Gastroesophageal sphincter (tissue), 4 donors: ENCODE results near the gene LPAR5. TPM values are rescaled to one million over a fixed set of nuclear protein-coding genes. Genes with fewer than 3 reads are reported as not detected.

Experiments used
- ATAC-seq: fragments of 150-250 bp; one replicate; pipeline ENCODE4 v1.9.1; 2016; ENCODE audit warnings: mild to moderate bottlenecking, moderate library complexity
- H3K27ac ChIP-seq, 4 donors: fragments of 200-600 bp; sonication (generic) in 3 of 4; 1 replicate in 3 of 4; 2 replicates in 1 of 4; pipeline ENCODE4 v1.5.1; 2016 to 2019
- H3K27me3 ChIP-seq: fragments of 200-600 bp; sonication (generic); one replicate; pipeline ENCODE4 v1.5.1; 2019
- H3K36me3 ChIP-seq, 2 donors: fragments of 200-600 bp; sonication (generic); one replicate each; pipeline ENCODE4 v1.5.1; 2019; ENCODE audit warnings: control low read depth in 1 of 2
- H3K4me1 ChIP-seq, 3 donors: fragments of 200-600 bp; sonication (generic); 1 replicate in 2 of 3; 2 replicates in 1 of 3; pipeline ENCODE4 v1.5.1; 2016 to 2019; ENCODE audit warnings: control low read depth in 2 of 3
- H3K4me3 ChIP-seq, 2 donors: fragments of 200-600 bp; sonication (generic); one replicate each; pipeline ENCODE4 v1.5.1; 2019; ENCODE audit warnings: mild to moderate bottlenecking in 1 of 2, moderate library complexity in 1 of 2
- H3K9me3 ChIP-seq, 3 donors: fragments of 200-600 bp; sonication (generic); one replicate each; pipeline ENCODE4 v1.5.1; 2017 to 2019; ENCODE audit warnings: control low read depth in 2 of 3
- EP300 ChIP-seq: sonication (generic); formaldehyde crosslinking; IDR thresholded peaks from one replicate; pipeline ENCODE4 v1.6.1; 2017; ENCODE audit warnings: antibody characterized with exemption, mild to moderate bottlenecking
- POLR2A ChIP-seq, 2 donors: fragments of 450-650 bp; IDR thresholded peaks; one replicate each; pipeline ENCODE4 v1.6.1; 2017; ENCODE audit warnings: antibody characterized with exemption in 2 of 2, mild to moderate bottlenecking in 2 of 2, moderate library complexity in 1 of 2
- POLR2AphosphoS5 ChIP-seq: sonication (generic); formaldehyde crosslinking; IDR thresholded peaks from one replicate; pipeline ENCODE4 v1.6.1; 2017; ENCODE audit warnings: antibody characterized with exemption
- WGBS, 2 donors: methylation state at CpG; one replicate each; pipeline ENCODE4 v1.1.5; 2018; ENCODE audit warnings: low coverage in 1 of 2; 5-methylcytosine and 5-hydroxymethylcytosine counted together
- total RNA-seq, 4 donors: library from RNA; depleted of rRNA; stranded (reverse); fragments of >200 nt; gene quantifications; one replicate each; pipeline ENCODE4 v1.1.0, GENCODE V29; 2016
- TF ChIP-seq, protein P1 (sequence below), 4 experiments: fragments of 200-600 bp in 2 of 4; fragments of 450-650 bp in 2 of 4; sonication (generic) in 1 of 4; IDR thresholded peaks; one replicate each; pipeline ENCODE4 v1.5.1; 2017 to 2019; ENCODE audit warnings: antibody characterized with exemption in 4 of 4, mild to moderate bottlenecking in 2 of 4, moderate library complexity in 2 of 4

LPAR5 gene
- total RNA-seq, 4 donors from 2014 or later = 0.47 to 2.0 (median 1.2) TPM

DNA sequence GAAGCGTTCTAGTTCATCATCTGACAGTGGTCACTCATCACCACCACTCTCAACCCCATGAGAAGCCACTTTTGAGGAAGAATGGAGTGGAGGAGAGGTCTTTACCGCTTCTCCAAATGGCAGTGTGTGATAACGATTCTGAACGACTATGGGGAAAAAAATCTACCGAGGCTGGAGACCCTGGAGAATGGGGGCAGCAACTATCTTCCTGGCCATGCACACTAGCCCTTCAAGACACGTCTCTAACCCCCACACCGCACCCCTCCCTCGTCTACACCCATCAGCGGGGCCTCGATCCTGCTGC is 26.8 kb upstream of the LPAR5 start:
- ATAC-seq = no peak
- 0 to 2% methylated on average over 8 to 9 of the region's 10 CpGs for WGBS, 2 donors
- peak overlapping the region; percentile 55 to 86 (median 84) for H3K27ac ChIP-seq
- peak overlapping the region; percentile 64 to 96 for H3K4me3 ChIP-seq
- peaks cover 0 to 41% (median 7%) of the 10 kb centered on the region in 3 donors for H3K4me1 ChIP-seq
- no peaks in the 10 kb centered on the region for H3K9me3 ChIP-seq
- TF ChIP-seq POLR2A (IDR thresholded peaks at IDR 0.05) (peak in 1 of 2 donors; percentile 6), POLR2AphosphoS5 (no peak)
- no peaks in the 10 kb centered on the region for H3K27me3 ChIP-seq
- peaks cover 0 to 41% of the 10 kb centered on the region in 2 donors for H3K36me3 ChIP-seq

DNA sequence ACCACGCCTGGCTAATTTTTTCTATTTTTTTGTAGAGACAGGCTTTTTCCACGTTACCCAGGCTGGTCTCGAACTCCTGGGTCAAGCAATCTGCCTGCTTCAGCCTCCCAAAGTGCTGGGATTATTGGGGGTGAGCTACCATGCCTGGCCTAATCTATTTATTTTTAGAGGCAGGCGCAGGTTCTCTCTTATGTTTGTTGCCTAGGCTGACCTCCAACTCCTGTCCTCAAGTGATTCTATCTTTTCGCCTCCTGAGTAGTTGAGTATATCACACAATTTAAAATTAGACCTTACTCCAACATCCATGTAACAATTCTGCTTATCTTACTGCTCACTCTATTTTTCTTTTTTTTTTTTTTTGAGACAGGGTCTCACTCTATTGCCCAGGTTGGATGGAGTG is 18.2 kb upstream of the LPAR5 start:
- H3K27ac ChIP-seq = no peak overlapping the region
- H3K4me1 ChIP-seq = peaks cover 0 to 10% (median 0%) of the 10 kb centered on the region in 3 donors
- ATAC-seq = no peak
- H3K36me3 ChIP-seq = peaks cover 0 to 100% of the 10 kb centered on the region in 2 donors
- H3K9me3 ChIP-seq = no peaks in the 10 kb centered on the region
- H3K4me3 ChIP-seq = no peak overlapping the region
- no peaks in the 10 kb centered on the region for H3K27me3 ChIP-seq
- WGBS, 2 donors = 89 to 96% methylated on average over 4 to 5 of the region's 5 CpGs
- TF ChIP-seq POLR2A (IDR thresholded peaks at IDR 0.05) (no peak), POLR2AphosphoS5 (no peak), EP300 (no peak)
- TF ChIP-seq, protein P1, sequence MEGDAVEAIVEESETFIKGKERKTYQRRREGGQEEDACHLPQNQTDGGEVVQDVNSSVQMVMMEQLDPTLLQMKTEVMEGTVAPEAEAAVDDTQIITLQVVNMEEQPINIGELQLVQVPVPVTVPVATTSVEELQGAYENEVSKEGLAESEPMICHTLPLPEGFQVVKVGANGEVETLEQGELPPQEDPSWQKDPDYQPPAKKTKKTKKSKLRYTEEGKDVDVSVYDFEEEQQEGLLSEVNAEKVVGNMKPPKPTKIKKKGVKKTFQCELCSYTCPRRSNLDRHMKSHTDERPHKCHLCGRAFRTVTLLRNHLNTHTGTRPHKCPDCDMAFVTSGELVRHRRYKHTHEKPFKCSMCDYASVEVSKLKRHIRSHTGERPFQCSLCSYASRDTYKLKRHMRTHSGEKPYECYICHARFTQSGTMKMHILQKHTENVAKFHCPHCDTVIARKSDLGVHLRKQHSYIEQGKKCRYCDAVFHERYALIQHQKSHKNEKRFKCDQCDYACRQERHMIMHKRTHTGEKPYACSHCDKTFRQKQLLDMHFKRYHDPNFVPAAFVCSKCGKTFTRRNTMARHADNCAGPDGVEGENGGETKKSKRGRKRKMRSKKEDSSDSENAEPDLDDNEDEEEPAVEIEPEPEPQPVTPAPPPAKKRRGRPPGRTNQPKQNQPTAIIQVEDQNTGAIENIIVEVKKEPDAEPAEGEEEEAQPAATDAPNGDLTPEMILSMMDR (IDR thresholded peaks at IDR 0.05) = no peak

DNA sequence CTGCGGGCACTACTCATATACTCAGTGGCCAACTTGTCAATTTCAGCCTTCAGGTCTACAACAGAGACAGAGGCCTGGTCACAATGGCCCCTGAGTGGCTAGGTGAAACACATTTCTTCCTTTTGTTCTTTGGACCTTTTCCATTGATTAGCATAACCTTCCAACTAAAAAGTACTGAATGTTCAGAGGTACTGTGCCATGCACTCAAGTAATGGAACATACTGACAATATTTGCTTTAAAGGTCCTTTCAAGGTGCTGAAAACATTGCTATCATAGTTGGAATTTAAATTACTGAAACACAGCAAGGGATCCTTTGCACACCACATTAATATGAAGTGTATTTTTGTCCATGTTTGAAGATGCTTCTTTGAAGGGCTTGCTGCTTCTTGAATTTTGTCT is 17.6 kb upstream of the LPAR5 start:
- no peak for ATAC-seq
- TF ChIP-seq EP300 (no peak), POLR2A (IDR thresholded peaks at IDR 0.05) (no peak), POLR2AphosphoS5 (no peak)
- TF ChIP-seq, protein P1 (IDR thresholded peaks at IDR 0.05) = no peak
- 100% methylated on average over 1 of the region's 1 CpG for WGBS, 2 donors
- Histone ChIP-seq H3K9me3 (no peaks in the 10 kb centered on the region), H3K4me1 (peaks cover 0 to 4% (median 0%) of the 10 kb centered on the region in 3 donors), H3K4me3 (no peak overlapping the region), H3K27ac (no peak overlapping the region), H3K27me3 (no peaks in the 10 kb centered on the region), H3K36me3 (peaks cover 0 to 100% of the 10 kb centered on the region in 2 donors)

DNA sequence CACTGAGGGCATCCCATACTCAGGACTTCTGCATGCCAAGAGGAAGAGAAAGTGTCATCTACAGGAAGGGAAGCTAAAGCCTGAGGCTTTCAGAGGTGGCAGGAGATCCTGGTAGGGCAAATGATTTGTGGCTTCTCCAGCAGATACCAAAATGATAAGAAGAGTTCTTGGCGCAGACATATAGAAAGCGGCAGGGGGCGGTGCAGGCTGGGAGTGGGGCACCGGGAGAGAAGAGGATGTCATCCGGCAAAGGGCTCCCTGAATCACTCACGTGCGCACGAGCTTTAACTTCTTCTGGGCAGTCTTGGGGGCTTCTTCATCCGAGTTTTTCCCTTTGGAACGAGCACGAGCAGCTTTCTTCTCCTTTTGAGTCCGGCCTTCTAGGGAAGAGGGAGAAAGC is 16.6 kb upstream of the LPAR5 start:
- Histone ChIP-seq H3K27me3 (no peaks in the 10 kb centered on the region), H3K36me3 (peaks cover 0 to 96% of the 10 kb centered on the region in 2 donors), H3K4me3 (no peak overlapping the region), H3K9me3 (no peaks in the 10 kb centered on the region), H3K4me1 (peaks cover 0 to 4% (median 0%) of the 10 kb centered on the region in 3 donors), H3K27ac (no peak overlapping the region)
- TF ChIP-seq, protein P1 (IDR thresholded peaks at IDR 0.05) = no peak
- no peak for TF ChIP-seq POLR2A (IDR thresholded peaks at IDR 0.05)
- no peak for TF ChIP-seq POLR2AphosphoS5
- no peak for TF ChIP-seq EP300
- 80 to 83% methylated on average over 9 to 12 of the region's 12 CpGs for WGBS, 2 donors
- no peak for ATAC-seq

DNA sequence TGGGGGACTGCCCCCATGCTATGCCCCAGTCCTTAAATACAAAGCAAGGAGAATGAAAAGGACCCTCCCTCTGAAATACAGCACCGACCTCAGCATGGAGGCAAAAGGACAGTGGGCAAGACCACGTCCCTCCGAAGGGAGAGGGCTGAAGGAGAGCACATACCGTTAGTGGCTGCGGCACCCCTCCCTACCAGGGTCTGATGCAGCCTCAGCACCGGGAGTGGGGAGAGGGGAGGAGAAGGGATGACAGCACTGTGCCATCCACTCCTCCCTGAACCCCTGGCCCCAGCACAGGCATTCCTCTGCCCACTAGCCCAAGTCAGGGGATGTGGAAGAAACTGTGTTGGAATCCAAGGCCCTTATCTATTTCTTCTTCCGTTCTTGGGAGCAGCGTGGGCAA is 15.1 kb upstream of the LPAR5 start:
- WGBS, 2 donors = 70 to 80% methylated on average over 1 to 3 of the region's 8 CpGs
- TF ChIP-seq, protein P1 (IDR thresholded peaks at IDR 0.05) = no peak
- TF ChIP-seq POLR2A (IDR thresholded peaks at IDR 0.05) = no peak
- Histone ChIP-seq H3K36me3 (peaks cover 0 to 81% of the 10 kb centered on the region in 2 donors), H3K27ac (no peak overlapping the region), H3K9me3 (no peaks in the 10 kb centered on the region), H3K4me3 (no peak overlapping the region), H3K4me1 (peaks cover 0 to 14% (median 0%) of the 10 kb centered on the region in 3 donors), H3K27me3 (no peaks in the 10 kb centered on the region)
- no peak for ATAC-seq
